BLaER1 treated with 17β-estradiol and CSF1 and Interleukin-3, amounts not matched to agents 10 nM and 100 nM (cell line): ENCODE data around the gene ABCC8.

Source experiments
- H3K27ac ChIP-seq, 11 experiments: shearing (Covaris generic); formaldehyde crosslinking; 2 replicates each; pipeline ENCODE4 v1.8.1; 2022
- H3K27me3 ChIP-seq, 11 experiments: shearing (Covaris generic); formaldehyde crosslinking; 2 replicates each; pipeline ENCODE4 v1.8.1; 2022
- H3K36me3 ChIP-seq, 11 experiments: shearing (Covaris generic); formaldehyde crosslinking; 2 replicates each; pipeline ENCODE4 v1.8.1; 2022
- H3K4me1 ChIP-seq, 10 experiments: shearing (Covaris generic); formaldehyde crosslinking; 2 replicates each; pipeline ENCODE4 v1.8.1; 2022
- H3K4me2 ChIP-seq, 11 experiments: shearing (Covaris generic); formaldehyde crosslinking; 2 replicates each; pipeline ENCODE4 v1.8.1; 2022
- H3K4me3 ChIP-seq, 10 experiments: shearing (Covaris generic); formaldehyde crosslinking; 2 replicates each; pipeline ENCODE4 v1.8.1; 2022
- H3K9ac ChIP-seq, 11 experiments: shearing (Covaris generic); formaldehyde crosslinking; 2 replicates each; pipeline ENCODE4 v1.8.1; 2022
- H3K9me3 ChIP-seq, 11 experiments: shearing (Covaris generic); formaldehyde crosslinking; replicated peaks in 1 of 11; 2 replicates each; pipeline ENCODE4 v1.8.1; 2022
- H4K20me1 ChIP-seq, 11 experiments: shearing (Covaris generic); formaldehyde crosslinking; 2 replicates each; pipeline ENCODE4 v1.8.1; 2022
- Cebpa-rat ChIP-seq, 11 experiments: shearing (Covaris generic); IDR thresholded peaks; 2 replicates each; pipeline ENCODE4 v1.8.1; 2022

The ABCC8 gene

DNA sequence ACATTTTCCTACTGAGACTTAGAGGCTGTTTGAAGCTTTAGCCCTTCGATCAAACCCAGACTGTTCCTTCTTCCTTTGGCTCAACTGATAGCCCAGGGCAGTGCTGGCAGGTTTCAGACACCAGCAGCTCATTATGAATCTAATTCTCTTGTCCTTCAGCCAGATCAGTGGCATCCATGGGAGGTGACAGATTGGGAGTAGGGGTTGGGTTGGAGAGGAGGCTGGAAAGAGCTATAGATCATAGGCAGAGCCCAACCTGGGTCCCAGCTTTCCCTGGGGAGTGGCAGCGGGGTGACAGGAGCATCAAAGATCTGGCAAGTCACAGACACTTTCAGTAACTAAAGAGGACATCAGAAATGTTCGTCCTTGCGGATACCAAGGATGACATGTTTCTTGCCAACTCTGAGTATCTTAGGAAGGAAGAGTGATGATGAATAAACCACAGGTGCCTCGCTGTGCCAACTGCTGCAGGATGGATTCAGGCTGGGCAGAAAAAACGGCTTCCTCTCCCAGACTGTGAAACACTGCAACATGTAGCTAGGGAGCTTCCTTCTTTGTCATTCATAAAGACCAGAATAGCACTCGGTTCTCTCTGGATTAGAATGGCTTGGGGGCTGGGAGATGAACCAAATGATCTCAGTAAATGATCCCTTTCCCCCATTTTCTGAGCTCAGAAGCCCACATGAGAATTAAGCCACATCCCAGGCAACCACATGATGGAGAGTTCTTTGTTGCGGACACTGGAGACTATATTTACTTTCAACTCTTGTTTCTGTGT lies 19.1 kb downstream of the ABCC8 start:
- Histone ChIP-seq H3K9ac (peak overlapping the region in 8 of 11 experiments; percentile 30 to 71 (median 60); a peak in 15 of 22 replicates), H4K20me1 (no peaks in the 10 kb centered on the region), H3K27me3 (no peaks in the 10 kb centered on the region), H3K4me3 (peak overlapping the region in 3 of 10 experiments; percentile 4 to 26 (median 25); a peak in 5 of 20 replicates), H3K9me3 (0 out of 22 replicates have a peak, but pooled peaks cover 0 to 4% (median 0%) of the 10 kb centered on the region in 11 experiments), H3K4me1 (peaks cover 17 to 53% (median 46%) of the 10 kb centered on the region in 10 experiments), H3K27ac (peak overlapping the region in 8 of 11 experiments; percentile 46 to 85 (median 78); a peak in 16 of 22 replicates), H3K36me3 (no peaks in the 10 kb centered on the region), H3K4me2 (peak overlapping the region; percentile 52 to 88 (median 78))
- TF ChIP-seq Cebpa-rat (IDR thresholded peaks at IDR 0.05) = peak in 4 of 11 experiments; percentile 16 to 86 (median 21); a peak in 2 of 22 replicates

GRCh38 chr11:17452668-17453067 lies 24.0 kb downstream of the ABCC8 start:
- Histone ChIP-seq H3K9ac (no peak overlapping the region), H3K36me3 (no peaks in the 10 kb centered on the region), H3K27ac (no peak overlapping the region), H4K20me1 (no peaks in the 10 kb centered on the region), H3K9me3 (0 out of 22 replicates have a peak, but pooled peaks cover 0 to 7% (median 0%) of the 10 kb centered on the region in 11 experiments), H3K4me2 (no peak overlapping the region), H3K4me3 (no peak overlapping the region), H3K4me1 (peaks cover 8 to 25% (median 18%) of the 10 kb centered on the region in 10 experiments; a peak in 19 of 20 replicates), H3K27me3 (no peaks in the 10 kb centered on the region)
- no peak for TF ChIP-seq Cebpa-rat (IDR thresholded peaks at IDR 0.05)

DNA sequence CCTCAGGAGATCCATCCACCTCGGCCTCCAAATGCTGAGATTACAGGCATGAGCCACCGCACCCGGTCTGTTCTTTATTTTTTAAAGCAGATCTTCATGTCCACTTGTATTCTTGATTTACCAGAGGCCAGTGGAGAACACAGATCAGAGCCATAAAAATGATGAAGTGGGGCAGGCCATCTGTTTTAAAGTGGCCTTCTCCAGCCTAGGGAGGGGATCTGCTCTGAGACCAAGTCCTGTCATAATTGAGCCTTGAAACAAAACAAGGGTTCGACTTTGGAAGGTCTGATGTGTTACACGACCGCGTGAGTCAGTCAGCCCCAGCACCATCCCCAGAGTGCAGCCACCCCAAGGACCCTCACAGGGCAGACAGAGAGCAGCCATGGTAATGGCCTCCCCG lies 27.5 kb downstream of the ABCC8 start:
- H3K36me3 ChIP-seq = no peaks in the 10 kb centered on the region
- no peak overlapping the region for H3K27ac ChIP-seq
- H3K4me1 ChIP-seq = peaks cover 11 to 29% (median 24%) of the 10 kb centered on the region in 10 experiments
- H3K27me3 ChIP-seq = no peaks in the 10 kb centered on the region
- 0 out of 22 replicates have a peak, but pooled peaks cover 0 to 7% (median 0%) of the 10 kb centered on the region in 11 experiments for H3K9me3 ChIP-seq
- no peak overlapping the region for H3K9ac ChIP-seq
- H3K4me3 ChIP-seq = no peak overlapping the region
- no peak for TF ChIP-seq Cebpa-rat (IDR thresholded peaks at IDR 0.05)
- no peaks in the 10 kb centered on the region for H4K20me1 ChIP-seq
- no peak overlapping the region for H3K4me2 ChIP-seq

DNA sequence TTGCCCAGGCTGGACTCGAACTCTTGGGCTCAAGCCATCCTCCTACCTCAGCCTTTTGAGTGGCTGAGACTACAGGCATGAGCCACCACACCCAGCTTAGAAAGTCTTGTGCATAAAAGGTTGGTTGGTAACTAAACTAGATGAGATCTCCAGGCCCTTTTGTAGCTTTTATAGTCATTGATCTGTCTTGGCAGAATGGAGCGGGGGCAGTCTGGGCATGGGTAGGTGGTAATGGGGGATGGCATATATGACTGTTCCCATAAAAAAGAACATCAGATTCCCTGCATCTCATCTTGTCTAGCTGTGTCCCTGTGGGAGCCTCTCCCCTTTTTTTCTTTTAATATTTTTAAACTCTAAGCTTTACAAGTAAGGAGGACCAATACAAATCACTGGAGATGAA lies 30.2 kb downstream of the ABCC8 start:
- H3K4me2 ChIP-seq = peak overlapping the region in 8 of 11 experiments; percentile 51 to 77 (median 73); a peak in 15 of 22 replicates
- H3K4me1 ChIP-seq = peaks cover 11 to 44% (median 29%) of the 10 kb centered on the region in 10 experiments
- no peaks in the 10 kb centered on the region for H4K20me1 ChIP-seq
- H3K4me3 ChIP-seq = no peak overlapping the region
- H3K9me3 ChIP-seq = peaks cover 0 to 2% (median under 1%) of the 10 kb centered on the region in 11 experiments; a peak in 10 of 22 replicates
- H3K36me3 ChIP-seq = no peaks in the 10 kb centered on the region
- no peak overlapping the region for H3K27ac ChIP-seq
- TF ChIP-seq Cebpa-rat (IDR thresholded peaks at IDR 0.05) = no peak
- H3K27me3 ChIP-seq = no peaks in the 10 kb centered on the region
- H3K9ac ChIP-seq = no peak overlapping the region

DNA sequence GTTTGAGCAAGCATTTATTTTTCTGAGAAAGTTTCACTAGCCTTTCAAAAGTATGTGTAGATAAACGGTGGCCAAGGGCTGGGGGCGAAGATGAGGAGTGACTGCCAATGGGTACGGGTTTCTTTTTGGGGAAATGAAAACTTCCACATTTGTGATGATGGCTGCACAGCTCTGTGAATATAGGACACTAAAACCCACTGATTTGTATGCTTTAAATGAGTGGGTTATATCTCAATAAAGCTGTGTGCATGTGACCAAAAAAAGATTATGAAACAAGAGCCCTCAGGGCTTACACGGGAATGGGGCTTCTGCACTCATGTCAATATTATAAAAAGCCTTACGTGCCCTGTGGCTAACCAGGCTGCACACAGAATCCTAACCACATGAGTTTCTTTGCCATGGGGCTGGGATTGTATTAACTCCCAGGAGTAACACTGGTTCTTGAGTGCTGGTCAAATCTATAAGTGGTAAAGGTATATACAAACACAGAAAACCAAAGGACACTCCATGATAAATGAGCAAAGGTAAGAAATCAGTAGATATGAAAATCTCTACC lies 31.3 kb downstream of the ABCC8 start:
- Histone ChIP-seq H3K9ac (peak overlapping the region in 2 of 11 experiments; percentile 1 to 11; a peak in 2 of 22 replicates), H3K4me3 (no peak overlapping the region), H3K9me3 (peaks cover 0 to 12% (median 11%) of the 10 kb centered on the region in 11 experiments; a peak in 15 of 22 replicates), H4K20me1 (no peaks in the 10 kb centered on the region), H3K27me3 (no peaks in the 10 kb centered on the region), H3K4me1 (peaks cover 11 to 48% (median 31%) of the 10 kb centered on the region in 10 experiments), H3K36me3 (no peaks in the 10 kb centered on the region), H3K27ac (peak overlapping the region in 3 of 11 experiments; percentile 5 to 18 (median 8); a peak in 2 of 22 replicates), H3K4me2 (peak overlapping the region; percentile 21 to 77 (median 67); a peak in 21 of 22 replicates)
- no peak for TF ChIP-seq Cebpa-rat (IDR thresholded peaks at IDR 0.05)

- peaks cover 0 to 12% (median 11%) of the 10 kb centered on the region in 11 experiments; a peak in 15 of 22 replicates for H3K9me3 ChIP-seq
- H3K4me2 ChIP-seq = peak overlapping the region in 8 of 11 experiments; percentile 51 to 77 (median 73); a peak in 15 of 22 replicates
- H3K4me1 ChIP-seq = peaks cover 19 to 60% (median 43%) of the 10 kb centered on the region in 10 experiments
- H3K27me3 ChIP-seq = no peaks in the 10 kb centered on the region
- TF ChIP-seq Cebpa-rat (IDR thresholded peaks at IDR 0.05) = no peak
- H4K20me1 ChIP-seq = no peaks in the 10 kb centered on the region
- H3K27ac ChIP-seq = no peak overlapping the region; a peak in 1 of 22 replicates
- no peak overlapping the region for H3K9ac ChIP-seq
- no peak overlapping the region for H3K4me3 ChIP-seq
- no peaks in the 10 kb centered on the region for H3K36me3 ChIP-seq
These were observed 32.5 kb downstream of the ABCC8 start for GRCh38 chr11:17443926-17444690.

GRCh38 chr11:17443423-17443822 lies 33.2 kb downstream of the ABCC8 start:
- Histone ChIP-seq H3K27me3 (no peaks in the 10 kb centered on the region), H3K4me3 (no peak overlapping the region), H3K9ac (no peak overlapping the region), H3K9me3 (peaks cover 0 to 12% (median 11%) of the 10 kb centered on the region in 11 experiments; a peak in 15 of 22 replicates), H4K20me1 (no peaks in the 10 kb centered on the region), H3K4me2 (peak overlapping the region in 3 of 11 experiments; percentile 12 to 73 (median 61); a peak in 3 of 22 replicates), H3K36me3 (no peaks in the 10 kb centered on the region), H3K4me1 (peaks cover 25 to 67% (median 50%) of the 10 kb centered on the region in 10 experiments), H3K27ac (no peak overlapping the region)
- TF ChIP-seq Cebpa-rat (IDR thresholded peaks at IDR 0.05) = peak in 1 of 11 experiments; percentile 61; a peak in 2 of 22 replicates

GRCh38 chr11:17443000-17443399 lies 33.6 kb downstream of the ABCC8 start:
- TF ChIP-seq Cebpa-rat (IDR thresholded peaks at IDR 0.05) = no peak
- no peaks in the 10 kb centered on the region for H3K27me3 ChIP-seq

More at GRCh38 chr11:17443000-17443399, 33.6 kb downstream of the ABCC8 start:
- Histone ChIP-seq H3K9ac (no peak overlapping the region), H3K4me3 (no peak overlapping the region), H3K4me1 (peaks cover 29 to 71% (median 54%) of the 10 kb centered on the region in 10 experiments), H4K20me1 (no peaks in the 10 kb centered on the region), H3K27ac (no peak overlapping the region), H3K36me3 (no peaks in the 10 kb centered on the region), H3K4me2 (peak overlapping the region in 2 of 11 experiments; percentile 1 to 12; a peak in 2 of 22 replicates), H3K9me3 (peaks cover 0 to 12% (median 11%) of the 10 kb centered on the region in 11 experiments; a peak in 15 of 22 replicates)
